Kidney (tissue), 14 donors: ENCODE results near the gene RAVER2. TPM values are rescaled to one million over a fixed set of nuclear protein-coding genes. Genes with fewer than 3 reads are reported as not detected.

ENCODE experiments used
- DNase-seq, 5 donors: peaks; one replicate each; pipeline ENCODE4 v3.0.0-alpha.2; 2013 to 2020
- FAIRE-seq: peaks from 2 replicates; lab custom pipeline; 2012; peaks lifted over from hg19 to GRCh38; lab: Jason Lieb, UNC
- H3K27ac ChIP-seq, 2 donors: one replicate each; pipeline ENCODE4 v1.7.0; 2013; ENCODE audit warnings: low read depth in 2 of 2, low read length in 2 of 2, inconsistent platforms in 1 of 2
- H3K27me3 ChIP-seq: one replicate; pipeline ENCODE4 v1.7.1; 2013; ENCODE audit warnings: low read length, inconsistent platforms; ENCODE audit not compliant: control insufficient read depth, insufficient read depth
- H3K36me3 ChIP-seq, 3 donors: one replicate each; pipeline versions ENCODE4 v1.7.0 to v1.7.1; 2013; ENCODE audit warnings: low read length in 3 of 3, control low read depth in 1 of 3, inconsistent platforms in 1 of 3; ENCODE audit not compliant: insufficient read depth in 3 of 3, control insufficient read depth in 2 of 3
- H3K4me1 ChIP-seq, 3 donors: one replicate each; pipeline versions ENCODE4 v1.7.0 to v1.7.1; 2013; ENCODE audit warnings: low read length in 3 of 3, inconsistent platforms in 1 of 3, low read depth in 1 of 3; ENCODE audit not compliant: control insufficient read depth in 2 of 3, insufficient read depth in 2 of 3
- H3K4me3 ChIP-seq, 3 donors: one replicate each; pipeline versions ENCODE4 v1.7.0 to v1.8.1; 2013; ENCODE audit warnings: low read length in 3 of 3, control low read depth in 1 of 3, inconsistent platforms in 1 of 3
- H3K9ac ChIP-seq, 3 donors: one replicate each; pipeline versions ENCODE4 v1.7.0 to v1.7.1; 2013; ENCODE audit warnings: low read length in 3 of 3, control low read depth in 1 of 3, inconsistent platforms in 1 of 3
- H3K9me3 ChIP-seq, 3 donors: one replicate each; pipeline versions ENCODE4 v1.7.0 to v1.7.1; 2013; ENCODE audit warnings: low read length in 3 of 3, control low read depth in 1 of 3, inconsistent platforms in 1 of 3; ENCODE audit not compliant: control insufficient read depth in 2 of 3, insufficient read depth in 1 of 3
- intact Hi-C: fragments of 100-400 bp; cut with DNase I; formaldehyde crosslinking; loops from one replicate; pipeline ENCODE4 v1.11.1; 2022
- polyA plus RNA-seq: library from polyadenylated mRNA; stranded (reverse); fragments of 350-450 nt; fragmentation: Illumina TruSeq; extraction: RNeasy Lipid Tissue Mini Kit (QIAGEN cat#74804); gene quantifications from one replicate; pipeline ENCODE4 v1.2.3, GENCODE V29; 2014; ENCODE audit warnings: low read depth, low replicate concordance; ENCODE audit not compliant: insufficient read depth
- total RNA-seq: library from RNA; stranded (reverse); fragmentation: NEBNext Ultra II Directional; extraction: Animal tissue kit (Norgen Biotek cat#: 25700); gene quantifications from one replicate; pipeline ENCODE4 v1.2.1, GENCODE V29; 2021
- TF ChIP-seq, protein P1 (sequence below): IDR thresholded peaks from 3 replicates; pipeline ENCODE4 v1.5.1; 2012; ENCODE audit warnings: mild to moderate bottlenecking, moderate library complexity, borderline replicate concordance; ENCODE audit not compliant: insufficient read depth; ENCODE audit errors: extremely low read depth
- donor health status: control.
- donor health status: control.
- donor health status: control.
- donor health status: control.
- donor health status: control.
- donor health status: DM: yes; HTN: yes; CAD: no.
- donor health status: Normal renal cell carcinoma (clear cell type).

RAVER2 gene
- total and polyA plus RNA-seq, 2 donors from 2014 or later: 7.7 to 9.4 TPM

DNA sequence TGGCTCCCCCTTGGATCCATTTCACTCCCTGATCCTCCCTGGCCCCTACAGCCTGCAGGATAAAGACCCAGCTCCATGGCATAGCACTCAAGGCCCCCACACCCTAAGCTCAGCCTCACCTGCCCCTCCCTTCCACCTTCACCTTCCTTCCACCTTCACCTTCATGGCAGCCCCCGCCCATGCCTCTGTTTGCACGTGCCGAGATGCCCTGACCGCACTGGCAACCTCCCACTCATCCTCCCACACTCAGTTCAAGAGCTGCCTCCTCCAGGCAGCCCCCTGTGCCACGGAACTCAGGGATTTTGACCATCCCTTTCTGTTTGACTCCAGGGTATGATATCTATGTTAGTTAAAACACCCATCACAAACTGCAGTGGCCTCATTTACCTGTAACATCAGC is 109.8 kb downstream of the RAVER2 start:
- intact Hi-C loops: no loop called here
- Histone ChIP-seq H3K4me1 (no peaks in the 10 kb centered on the region), H3K36me3 (peaks cover 6 to 62% (median 44%) of the 10 kb centered on the region in 3 donors), H3K27me3 (no peaks in the 10 kb centered on the region), H3K9ac (no peak overlapping the region), H3K27ac (no peak overlapping the region), H3K9me3 (no peaks in the 10 kb centered on the region), H3K4me3 (no peak overlapping the region)
- no peak for FAIRE-seq
- DNase-seq: no peak
- TF ChIP-seq, protein P1, sequence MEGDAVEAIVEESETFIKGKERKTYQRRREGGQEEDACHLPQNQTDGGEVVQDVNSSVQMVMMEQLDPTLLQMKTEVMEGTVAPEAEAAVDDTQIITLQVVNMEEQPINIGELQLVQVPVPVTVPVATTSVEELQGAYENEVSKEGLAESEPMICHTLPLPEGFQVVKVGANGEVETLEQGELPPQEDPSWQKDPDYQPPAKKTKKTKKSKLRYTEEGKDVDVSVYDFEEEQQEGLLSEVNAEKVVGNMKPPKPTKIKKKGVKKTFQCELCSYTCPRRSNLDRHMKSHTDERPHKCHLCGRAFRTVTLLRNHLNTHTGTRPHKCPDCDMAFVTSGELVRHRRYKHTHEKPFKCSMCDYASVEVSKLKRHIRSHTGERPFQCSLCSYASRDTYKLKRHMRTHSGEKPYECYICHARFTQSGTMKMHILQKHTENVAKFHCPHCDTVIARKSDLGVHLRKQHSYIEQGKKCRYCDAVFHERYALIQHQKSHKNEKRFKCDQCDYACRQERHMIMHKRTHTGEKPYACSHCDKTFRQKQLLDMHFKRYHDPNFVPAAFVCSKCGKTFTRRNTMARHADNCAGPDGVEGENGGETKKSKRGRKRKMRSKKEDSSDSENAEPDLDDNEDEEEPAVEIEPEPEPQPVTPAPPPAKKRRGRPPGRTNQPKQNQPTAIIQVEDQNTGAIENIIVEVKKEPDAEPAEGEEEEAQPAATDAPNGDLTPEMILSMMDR: no peak

DNA sequence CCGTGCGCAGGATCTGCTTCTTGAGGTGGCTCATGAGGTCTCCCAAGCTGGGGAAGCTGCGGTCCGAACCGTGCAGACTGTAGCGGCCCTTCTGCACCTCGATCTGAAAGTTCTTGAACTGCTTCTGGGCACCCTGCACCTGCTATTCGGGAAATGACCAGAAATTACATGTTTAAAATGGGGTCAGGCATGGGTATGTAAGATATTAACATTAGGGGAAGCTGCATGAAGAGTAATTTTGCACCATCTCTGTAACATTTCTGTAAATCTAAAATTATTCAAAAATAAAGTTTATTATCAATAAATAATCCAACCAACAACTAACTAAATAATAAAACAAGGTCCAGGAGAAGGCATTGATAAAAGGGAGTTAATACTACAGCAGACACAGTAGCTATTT is 110.7 kb downstream of the RAVER2 start:
- peaks cover 8 to 62% (median 43%) of the 10 kb centered on the region in 3 donors for H3K36me3 ChIP-seq
- no peaks in the 10 kb centered on the region for H3K27me3 ChIP-seq
- no peaks in the 10 kb centered on the region for H3K4me1 ChIP-seq
- H3K4me3 ChIP-seq: no peak overlapping the region
- no peak overlapping the region for H3K27ac ChIP-seq
- DNase-seq: no peak
- no peaks in the 10 kb centered on the region for H3K9me3 ChIP-seq
- intact Hi-C loops: no loop called here
- TF ChIP-seq, protein P1: no peak
- H3K9ac ChIP-seq: no peak overlapping the region
- FAIRE-seq: no peak

DNA sequence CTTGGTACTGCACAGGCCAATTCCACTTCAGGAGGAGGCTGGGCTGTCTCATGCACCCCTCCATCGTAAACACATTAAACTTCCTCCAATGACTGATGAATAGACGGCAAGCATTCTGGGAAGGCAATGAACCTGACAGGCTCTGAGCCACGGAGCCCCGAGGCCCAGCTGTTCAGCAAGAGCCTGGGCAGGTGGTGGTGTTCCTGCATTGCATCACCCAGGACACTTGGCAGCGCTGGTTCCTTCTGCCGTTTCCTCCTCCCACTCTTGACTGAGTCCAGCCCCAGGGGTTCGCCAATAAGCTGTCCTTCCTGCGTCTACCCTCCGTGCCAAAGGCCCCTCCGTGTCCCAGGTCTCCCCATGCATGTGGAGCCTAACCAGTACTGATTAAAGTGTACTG is 111.7 kb downstream of the RAVER2 start:
- peaks cover 8 to 60% (median 42%) of the 10 kb centered on the region in 3 donors for H3K36me3 ChIP-seq
- FAIRE-seq: no peak
- intact Hi-C loops: no loop called here
- DNase-seq: no peak
- H3K9me3 ChIP-seq: no peaks in the 10 kb centered on the region
- H3K27ac ChIP-seq: no peak overlapping the region
- no peaks in the 10 kb centered on the region for H3K4me1 ChIP-seq
- H3K27me3 ChIP-seq: no peaks in the 10 kb centered on the region
- H3K9ac ChIP-seq: no peak overlapping the region
- TF ChIP-seq, protein P1: no peak
- no peak overlapping the region for H3K4me3 ChIP-seq

DNA sequence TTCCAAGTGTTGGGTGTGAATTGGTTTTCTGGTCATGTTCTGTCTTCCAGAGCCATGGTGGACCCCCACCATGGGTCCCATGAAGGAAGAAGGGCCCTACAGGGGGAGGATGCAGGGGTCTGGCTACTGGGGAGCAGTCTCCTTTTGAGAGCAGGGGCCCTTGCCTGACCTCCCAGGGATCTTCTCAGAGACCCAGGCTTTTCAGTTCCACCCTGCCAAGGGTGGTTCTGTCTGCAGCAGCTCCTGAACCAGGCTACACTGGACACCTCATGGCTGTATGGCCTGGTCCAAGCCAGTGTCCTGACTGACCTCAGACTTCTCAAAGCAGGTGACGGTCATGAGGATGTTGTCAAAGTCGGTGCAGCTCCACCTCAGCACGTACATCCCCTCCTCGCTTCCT is 112.5 kb downstream of the RAVER2 start:
- Histone ChIP-seq H3K9me3 (no peaks in the 10 kb centered on the region), H3K4me3 (no peak overlapping the region), H3K27me3 (no peaks in the 10 kb centered on the region), H3K36me3 (peaks cover 9 to 57% (median 42%) of the 10 kb centered on the region in 3 donors), H3K27ac (no peak overlapping the region), H3K9ac (no peak overlapping the region), H3K4me1 (peaks cover 0 to 3% (median 0%) of the 10 kb centered on the region in 3 donors)
- TF ChIP-seq, protein P1: no peak
- intact Hi-C loops: no loop called here
- DNase-seq (no peak), FAIRE-seq (no peak)
